Measurements from ENCODE around the gene UPK1A.
"Not testable (repeated sequence)": the region's sequence is repeated elsewhere in the genome, so short reads cannot be mapped to it uniquely, and the experiment has no call there.

DNA sequence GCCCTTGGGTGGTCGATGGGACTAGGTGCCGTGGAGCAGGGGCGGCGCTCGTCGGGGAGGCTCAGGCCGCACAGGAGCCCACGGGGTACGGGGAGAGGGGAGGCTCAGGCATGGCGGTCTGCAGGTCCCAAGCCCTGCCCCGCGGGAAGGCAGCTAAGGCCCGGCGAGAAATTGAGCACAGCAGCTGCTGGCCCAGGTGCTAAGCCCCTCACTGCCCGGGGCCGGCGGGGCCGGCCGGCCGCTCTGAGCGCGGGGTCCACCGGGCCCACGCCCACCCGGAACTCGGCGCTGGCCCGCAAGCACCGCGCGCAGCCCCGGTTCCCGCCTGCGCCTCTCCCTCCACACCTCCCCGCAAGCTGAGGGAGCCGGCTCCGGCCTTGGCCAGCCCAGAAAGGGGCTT is 24.8 kb downstream of the UPK1A start:
- TF ChIP-seq POLR2AphosphoS5 (IDR thresholded peaks at IDR 0.05); POLR2A (IDR thresholded peaks at IDR 0.05; ENCODE audit: low read depth): not testable (repeated sequence)

Measured in esophagus muscularis mucosa (tissue), 2 donors.